ENCODE data around the gene QRICH2. TPM values are rescaled to one million over a fixed set of nuclear protein-coding genes. Genes with fewer than 3 reads are reported as not detected.
"Not testable (repeated sequence)": the region's sequence is repeated elsewhere in the genome, so short reads cannot be mapped to it uniquely, and the experiment has no call there.

QRICH2 gene
- total and polyA plus RNA-seq, 2 experiments from 2014 or later, result 5.0 to 6.8 TPM

DNA sequence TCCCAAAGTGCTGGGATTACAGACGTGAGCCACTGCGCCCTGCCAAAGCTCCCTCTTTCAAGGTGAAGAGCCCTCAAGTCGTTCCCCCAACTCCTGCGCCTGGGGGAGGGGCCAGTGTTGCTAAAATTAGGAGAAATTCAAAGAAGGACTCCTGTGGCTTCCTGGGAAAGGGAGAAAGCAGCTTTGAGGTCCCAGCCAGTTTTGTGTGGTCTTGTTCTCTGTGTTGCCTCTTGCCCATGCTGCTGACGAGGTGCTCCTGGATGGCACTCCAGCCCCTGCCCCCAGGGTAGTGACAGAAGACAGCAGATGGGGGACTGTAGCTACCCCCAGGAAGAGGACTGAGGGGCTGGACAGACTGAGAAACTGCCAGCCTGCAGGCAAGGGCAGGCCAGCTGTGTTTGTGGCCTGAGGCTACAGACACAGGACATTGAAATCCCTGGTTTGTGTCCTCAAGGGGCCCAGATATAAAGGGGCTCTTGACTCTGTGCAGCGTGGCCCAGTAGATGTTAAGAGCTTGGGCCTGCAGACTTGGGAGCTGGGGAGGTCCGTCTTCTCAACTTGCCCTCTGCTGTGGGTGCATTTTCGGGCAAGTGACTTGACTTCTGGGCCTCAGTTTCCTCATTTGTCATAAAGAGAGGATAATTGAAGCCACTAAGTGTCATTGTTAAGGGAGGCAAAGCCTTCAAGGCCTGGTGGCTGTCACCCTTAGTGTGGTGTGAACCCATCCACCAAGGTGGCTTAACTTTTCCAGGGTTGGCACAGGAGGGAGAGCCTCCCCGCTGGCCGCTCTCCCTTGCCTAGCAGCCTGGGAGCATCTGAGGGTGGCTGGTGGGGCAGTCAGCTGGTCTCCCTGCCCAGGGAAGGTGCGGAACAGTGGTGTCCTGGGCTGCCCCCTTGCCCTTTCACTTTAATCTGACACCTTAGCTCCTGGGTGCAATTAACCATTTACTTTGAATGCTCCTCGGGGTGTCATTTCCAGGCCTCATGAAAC lies 38.8 kb downstream of the QRICH2 start:
- H3K27ac ChIP-seq, result peak overlapping the region; percentile 90
- H3K4me1 ChIP-seq (ENCODE audit: low read depth), result peaks cover 57% of the 10 kb centered on the region
- no peak for TF ChIP-seq CTCF (IDR thresholded peaks at IDR 0.05; ENCODE audit: low read depth, low read length)
- no peaks in the 10 kb centered on the region for H3K9me3 ChIP-seq (ENCODE audit: low read depth)
- peaks cover 2% of the 10 kb centered on the region for H3K36me3 ChIP-seq
- peak overlapping the region; percentile 8 for H3K4me3 ChIP-seq
- DNase-seq (ENCODE audit: low read depth in 1 of 2, low spot score in 1 of 2), result peak in 1 of 2 donors; percentile 73
- no peaks in the 10 kb centered on the region for H3K27me3 ChIP-seq

GRCh38 chr17:76268015-76268749 lies 39.9 kb downstream of the QRICH2 start:
- peak in 1 of 2 donors; percentile 93 for DNase-seq (ENCODE audit: low read depth in 1 of 2, low spot score in 1 of 2)
- Histone ChIP-seq H3K27me3 (no peaks in the 10 kb centered on the region), H3K9me3 (ENCODE audit: low read depth) (no peaks in the 10 kb centered on the region), H3K4me1 (ENCODE audit: low read depth) (peaks cover 57% of the 10 kb centered on the region), H3K36me3 (peaks cover 2% of the 10 kb centered on the region), H3K4me3 (no peak overlapping the region), H3K27ac (peak overlapping the region; percentile 90)
- TF ChIP-seq CTCF (IDR thresholded peaks at IDR 0.05; ENCODE audit: low read depth, low read length), result no peak

DNA sequence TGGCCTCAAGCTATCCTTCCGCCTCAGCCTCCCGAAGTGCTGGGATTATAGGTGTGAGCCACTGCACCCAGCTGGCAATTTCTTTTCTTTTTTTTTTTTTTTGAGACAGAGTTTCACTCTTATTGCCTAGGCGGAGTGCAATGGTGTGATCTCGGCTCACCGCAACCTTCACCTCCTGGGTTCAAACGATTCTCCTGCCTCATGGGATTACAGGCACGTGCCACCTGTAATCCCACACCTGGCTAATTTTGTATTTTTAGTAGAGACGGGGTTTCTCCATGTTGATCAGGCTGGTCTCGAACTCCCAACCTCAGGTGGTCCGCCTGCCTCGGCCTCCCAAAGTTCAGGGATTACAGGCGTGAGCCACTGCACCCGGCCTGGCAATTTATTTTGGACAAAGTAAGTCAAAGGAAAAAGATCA lies 40.5 kb downstream of the QRICH2 start:
- not testable (repeated sequence) for H3K4me3 ChIP-seq; H3K36me3 ChIP-seq; H3K27me3 ChIP-seq; H3K9me3 ChIP-seq (ENCODE audit: low read depth); DNase-seq (ENCODE audit: low read depth in 1 of 2, low spot score in 1 of 2)
- peaks cover 55% of the 10 kb centered on the region for H3K4me1 ChIP-seq (ENCODE audit: low read depth)
- peak overlapping the region; percentile 90 for H3K27ac ChIP-seq

DNA sequence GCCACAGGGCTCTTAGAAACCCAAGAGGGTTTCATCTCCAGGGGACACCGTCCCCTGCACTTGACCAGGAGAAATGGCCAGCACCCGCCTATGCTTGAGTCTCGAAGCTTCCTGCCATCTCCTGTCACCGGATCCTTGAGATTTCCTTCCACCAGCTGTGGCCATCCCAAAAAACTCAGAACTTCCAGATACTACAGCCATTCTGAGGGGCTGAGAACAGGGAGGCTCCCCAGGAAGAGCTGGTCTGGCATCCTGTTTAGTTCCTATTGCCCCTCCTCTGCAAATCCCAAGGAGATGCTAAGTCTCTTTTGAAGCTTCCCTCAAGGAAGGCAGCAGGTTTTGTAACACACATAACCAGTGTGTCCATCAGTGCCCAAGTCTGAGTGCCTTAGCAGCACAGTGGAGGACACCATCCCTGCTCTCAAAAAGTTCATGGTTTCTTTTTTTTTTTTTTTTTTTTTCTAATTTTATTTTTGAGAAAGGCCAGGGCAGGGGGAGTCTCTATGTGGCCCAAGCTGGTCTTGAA lies 41.0 kb downstream of the QRICH2 start:
- no peaks in the 10 kb centered on the region for H3K9me3 ChIP-seq (ENCODE audit: low read depth)
- no peaks in the 10 kb centered on the region for H3K27me3 ChIP-seq
- peak overlapping the region; percentile 80 for H3K27ac ChIP-seq
- peak overlapping the region; percentile 99 for H3K4me3 ChIP-seq
- peaks cover 2% of the 10 kb centered on the region for H3K36me3 ChIP-seq
- no peak for DNase-seq (ENCODE audit: low read depth in 1 of 2, low spot score in 1 of 2)
- H3K4me1 ChIP-seq (ENCODE audit: low read depth), result peaks cover 50% of the 10 kb centered on the region
- no peak for TF ChIP-seq CTCF (IDR thresholded peaks at IDR 0.05; ENCODE audit: low read depth, low read length)

GRCh38 chr17:76266244-76266938 lies 41.7 kb downstream of the QRICH2 start:
- Histone ChIP-seq H3K27me3 (no peaks in the 10 kb centered on the region), H3K36me3 (peaks cover 2% of the 10 kb centered on the region), H3K4me3 (peak overlapping the region; percentile 99), H3K27ac (peak overlapping the region; percentile 80), H3K4me1 (ENCODE audit: low read depth) (peaks cover 48% of the 10 kb centered on the region), H3K9me3 (ENCODE audit: low read depth) (no peaks in the 10 kb centered on the region)
- peak in 1 of 2 donors; percentile 56 for DNase-seq (ENCODE audit: low read depth in 1 of 2, low spot score in 1 of 2)
- no peak for TF ChIP-seq CTCF (IDR thresholded peaks at IDR 0.05; ENCODE audit: low read depth, low read length)
